Femur (tissue), 1 donor: Measurements from ENCODE around the gene GEMIN4.
"Not testable (repeated sequence)": the region's sequence is repeated elsewhere in the genome, so short reads cannot be mapped to it uniquely, and the experiment has no call there.

Experiments
- DNase-seq: peaks from one replicate; pipeline ENCODE4 v3.0.0-alpha.2; 2017

GEMIN4 gene

GRCh38 chr17:699345-699744, 52.7 kb downstream of the GEMIN4 start:
- DNase-seq: no peak

DNA sequence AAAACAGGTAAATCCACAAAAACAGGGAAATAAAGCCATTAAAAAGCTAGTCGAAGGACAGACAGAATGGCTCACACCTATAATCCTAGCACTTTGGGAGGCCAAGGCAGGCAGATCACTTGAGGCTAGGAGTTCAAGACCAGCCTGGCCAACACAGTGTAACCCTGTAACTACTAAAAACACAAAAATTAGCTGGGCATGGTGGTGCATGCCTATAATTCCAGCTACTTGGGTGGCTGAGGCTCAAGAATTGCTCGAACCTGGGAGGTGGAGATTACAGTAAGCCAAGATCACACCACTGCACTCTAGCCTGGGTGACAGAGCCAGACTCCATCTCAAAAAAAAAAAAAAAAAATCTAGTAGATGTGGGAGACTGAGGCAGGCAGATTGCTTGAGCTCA, 54.0 kb downstream of the GEMIN4 start:
- not testable (repeated sequence) for DNase-seq

DNA sequence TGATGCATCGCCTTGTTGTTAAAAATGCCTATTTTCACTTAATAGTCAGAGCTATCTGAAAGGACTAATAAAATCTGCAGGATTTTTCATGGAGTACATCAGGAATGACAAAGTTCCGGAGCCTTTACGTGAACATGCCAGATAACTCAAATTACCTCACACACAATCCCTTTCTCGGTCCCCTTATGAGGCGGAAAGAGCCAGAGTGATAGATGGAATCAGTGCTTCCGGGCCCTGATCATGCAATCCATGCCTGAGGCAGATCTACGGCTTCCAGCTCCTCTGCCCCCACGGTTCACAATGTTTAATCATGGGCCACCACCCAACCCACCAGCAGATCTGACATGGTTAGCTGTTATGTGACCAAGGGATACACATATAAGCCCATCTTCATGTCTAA, 54.4 kb downstream of the GEMIN4 start:
- DNase-seq: no peak

- DNase-seq: no peak
Observed at GRCh38 chr17:696369-696768, 55.7 kb downstream of the GEMIN4 start.
